HG03520 (cell line): ENCODE results near the gene KIAA0825.

Source experiments
- ATAC-seq: cut with Tn5 transposase; IDR thresholded peaks from one replicate; pipeline ENCODE4 v1.9.1; 2021; ENCODE audit warnings: mild to moderate bottlenecking, moderate library complexity; ENCODE audit not compliant: unreplicated experiment

The KIAA0825 gene

GRCh38 chr5:94316916-94317838, 301.2 kb downstream of the KIAA0825 start:
- ATAC-seq = no peak

- no peak for ATAC-seq
These were observed 303.8 kb downstream of the KIAA0825 start for GRCh38 chr5:94314460-94315131.

DNA sequence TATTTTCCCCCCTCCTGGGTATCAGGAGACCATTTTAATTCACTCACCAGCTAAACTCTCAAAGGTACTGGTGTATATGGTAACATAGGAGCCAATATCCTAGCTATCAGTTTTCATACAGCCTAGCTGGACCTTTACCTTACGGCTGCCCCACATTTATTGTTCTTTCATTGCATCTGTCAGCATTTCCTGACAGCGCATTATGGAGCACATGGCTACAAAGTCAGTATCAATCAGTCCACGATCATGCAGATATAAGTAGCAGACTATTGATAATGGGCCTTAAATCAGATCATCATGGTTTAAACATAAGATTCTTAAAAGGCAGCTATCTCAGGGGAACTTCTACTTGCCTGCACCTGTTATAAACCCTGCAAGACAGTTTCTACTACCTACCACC, 304.7 kb downstream of the KIAA0825 start:
- no peak for ATAC-seq

- no peak for ATAC-seq
These were observed 305.2 kb downstream of the KIAA0825 start for GRCh38 chr5:94313188-94313587.

- no peak for ATAC-seq
These were observed 306.1 kb downstream of the KIAA0825 start for GRCh38 chr5:94312298-94312697.

- ATAC-seq = no peak
These were observed 307.6 kb downstream of the KIAA0825 start for GRCh38 chr5:94310833-94311232.

DNA sequence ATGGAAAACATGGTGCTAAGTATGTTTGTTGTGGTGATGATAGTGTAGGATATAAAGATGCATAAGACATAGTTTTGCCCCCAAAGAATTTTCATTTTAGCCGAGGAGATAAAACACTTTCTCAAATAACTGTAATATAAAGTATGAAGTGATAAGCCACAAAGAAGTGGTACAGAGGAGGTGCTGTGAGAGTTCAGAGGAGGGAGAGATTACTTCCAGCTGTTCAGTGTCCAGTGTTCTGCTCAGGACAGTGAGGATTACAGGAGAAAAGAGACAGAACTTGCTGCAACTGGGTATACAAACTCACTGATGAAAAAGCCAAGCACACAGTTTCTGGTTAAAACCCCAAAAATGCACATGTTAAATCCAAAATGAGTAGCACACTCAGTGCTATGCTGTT, 309.3 kb downstream of the KIAA0825 start:
- ATAC-seq = no peak

DNA sequence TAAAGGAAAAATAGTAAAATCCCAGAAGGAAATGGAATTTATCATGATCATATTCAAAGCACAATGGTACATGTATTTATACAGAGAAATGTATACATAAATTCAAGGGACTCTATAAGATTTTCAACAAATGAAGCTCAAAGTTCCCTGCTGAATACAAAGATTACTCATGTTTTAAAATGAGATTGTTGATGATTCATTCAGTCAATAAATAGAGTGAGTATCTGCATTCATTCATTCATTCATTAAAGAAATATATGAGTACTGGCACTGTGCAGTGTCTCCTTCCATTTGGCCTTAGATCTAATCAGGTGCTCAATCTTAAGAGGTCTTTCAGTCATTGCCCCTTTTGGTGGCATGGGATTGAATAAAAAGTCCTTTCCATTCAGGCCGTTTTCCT, 310.0 kb downstream of the KIAA0825 start:
- no peak for ATAC-seq

GRCh38 chr5:94304146-94304545, 314.3 kb downstream of the KIAA0825 start:
- no peak for ATAC-seq

- no peak for ATAC-seq
These were observed 329.5 kb downstream of the KIAA0825 start for GRCh38 chr5:94288937-94289336.

- ATAC-seq = no peak
These were observed 332.4 kb downstream of the KIAA0825 start for GRCh38 chr5:94285984-94286383.

- ATAC-seq = no peak
These were observed 335.3 kb downstream of the KIAA0825 start for GRCh38 chr5:94283093-94283492.

DNA sequence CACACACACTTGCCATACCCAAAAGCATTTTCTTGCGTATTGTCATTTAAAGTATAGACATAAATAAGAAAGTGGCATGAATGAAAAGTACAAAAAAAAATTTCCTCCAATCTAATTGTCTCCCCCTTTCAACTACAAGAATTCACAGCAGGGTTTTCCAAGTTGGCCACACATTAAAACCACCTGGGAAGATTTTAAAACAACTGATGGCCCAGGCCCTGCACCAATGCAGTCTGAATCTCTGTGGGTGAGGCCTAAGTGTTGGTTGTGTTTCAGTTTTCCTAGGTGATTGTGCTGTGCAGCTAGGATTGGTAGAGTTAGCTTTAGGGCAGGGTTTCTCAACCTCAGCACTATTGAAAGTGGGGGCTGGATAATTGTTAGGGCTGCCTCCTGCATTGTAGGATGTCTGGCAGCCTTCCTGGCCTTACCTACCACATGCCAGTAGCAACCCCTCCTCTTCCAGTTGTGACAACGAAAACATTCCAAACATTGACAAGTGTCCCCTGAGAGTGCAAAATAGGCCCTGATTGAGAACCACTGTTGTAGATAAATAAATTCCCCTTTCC, 337.1 kb downstream of the KIAA0825 start:
- no peak for ATAC-seq

GRCh38 chr5:94276751-94277150, 341.7 kb downstream of the KIAA0825 start:
- ATAC-seq = no peak

GRCh38 chr5:94276048-94276447, 342.4 kb downstream of the KIAA0825 start:
- no peak for ATAC-seq

- no peak for ATAC-seq
These were observed 343.7 kb downstream of the KIAA0825 start for GRCh38 chr5:94274707-94275106.

GRCh38 chr5:94268226-94268625, 350.2 kb downstream of the KIAA0825 start:
- ATAC-seq = no peak

DNA sequence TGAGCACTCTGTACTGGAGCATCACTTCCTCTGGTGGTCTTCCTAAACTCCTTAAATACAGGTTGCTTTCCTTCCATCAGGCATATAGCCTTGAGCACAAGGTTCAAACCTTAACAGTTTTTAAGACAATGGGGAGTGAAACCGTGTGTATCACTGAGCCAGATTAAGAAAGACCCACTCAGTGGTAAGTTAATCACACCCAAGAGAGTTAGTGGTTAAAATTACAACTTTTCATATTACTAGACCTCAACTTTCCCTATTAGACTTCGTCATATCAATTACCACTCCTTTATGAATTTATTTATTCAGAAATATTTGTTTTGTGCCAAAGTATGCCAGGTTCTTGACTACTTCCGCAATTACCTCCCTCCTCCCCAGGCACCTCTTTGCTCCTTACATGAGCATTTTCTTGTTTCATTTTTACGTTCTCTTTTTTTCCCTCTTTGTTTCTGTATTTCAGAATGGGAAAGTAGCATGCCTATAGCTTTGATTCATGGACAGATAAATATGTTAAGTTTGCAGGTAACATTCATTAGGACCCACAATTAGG, 351.0 kb downstream of the KIAA0825 start:
- no peak for ATAC-seq

- ATAC-seq = no peak
These were observed 352.2 kb downstream of the KIAA0825 start for GRCh38 chr5:94266170-94266569.

- ATAC-seq = no peak
These were observed 355.3 kb downstream of the KIAA0825 start for GRCh38 chr5:94263068-94263467.

DNA sequence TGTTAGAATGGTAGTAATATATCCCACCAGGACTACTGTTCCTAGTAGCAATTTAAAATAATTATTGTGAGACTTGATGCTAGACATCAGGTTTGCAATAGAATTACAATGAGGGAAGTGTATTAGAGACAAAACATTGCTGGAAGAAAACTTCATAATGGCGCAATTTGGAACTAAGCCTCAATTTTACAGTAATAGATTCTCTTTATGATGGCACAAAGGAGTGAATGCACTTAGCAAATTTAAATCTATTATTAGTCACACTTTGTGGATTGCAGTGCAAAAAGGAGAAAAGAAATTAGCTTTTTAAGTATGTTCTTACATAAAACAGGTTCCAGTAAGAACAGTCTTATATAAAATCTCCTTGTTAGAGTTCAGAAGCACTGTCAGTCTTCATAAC, 358.3 kb downstream of the KIAA0825 start:
- ATAC-seq = no peak

DNA sequence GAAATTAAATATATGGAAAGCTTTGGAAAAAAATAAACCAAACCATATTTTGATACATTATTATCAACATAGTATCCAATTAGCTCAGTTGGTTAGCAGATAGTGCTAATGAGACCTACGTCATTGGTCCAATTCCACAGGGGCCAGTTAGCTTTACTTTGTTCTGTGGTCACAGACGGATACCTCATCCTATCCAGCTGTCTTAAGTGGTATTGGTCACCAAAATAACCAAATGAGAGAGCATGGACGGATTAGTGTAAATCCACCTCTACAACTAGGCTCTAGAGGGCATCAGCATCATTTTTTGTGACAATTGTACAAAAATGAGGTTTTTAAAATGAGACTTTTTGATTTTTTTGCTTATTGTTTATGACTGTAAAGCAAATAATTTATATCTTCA, 364.2 kb downstream of the KIAA0825 start:
- ATAC-seq = no peak
